ENCODE data around the gene MPP1.

The MPP1 gene

DNA sequence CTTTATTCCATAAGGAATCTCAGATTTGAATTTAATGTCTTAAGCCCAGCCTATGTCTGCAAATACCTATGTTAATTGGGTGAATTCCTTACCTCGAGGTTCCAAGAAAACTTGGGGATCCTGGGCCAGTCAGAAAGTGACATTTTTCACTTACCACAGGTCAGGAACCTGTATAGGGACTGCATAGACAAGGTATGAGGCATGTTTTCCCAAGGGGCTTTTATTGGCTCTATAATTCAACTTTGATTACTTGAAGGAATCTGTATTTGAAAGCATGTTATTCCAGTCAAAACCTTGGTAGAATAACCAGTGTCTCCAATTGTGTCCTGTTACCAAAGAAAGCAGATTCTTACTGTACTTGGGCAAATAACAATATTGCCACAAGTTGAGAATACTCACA, 8.5 kb upstream of the MPP1 start:
- DNase-seq (ENCODE audit: extremely low read depth in 1 of 2, low read depth in 1 of 2): no peak

DNA sequence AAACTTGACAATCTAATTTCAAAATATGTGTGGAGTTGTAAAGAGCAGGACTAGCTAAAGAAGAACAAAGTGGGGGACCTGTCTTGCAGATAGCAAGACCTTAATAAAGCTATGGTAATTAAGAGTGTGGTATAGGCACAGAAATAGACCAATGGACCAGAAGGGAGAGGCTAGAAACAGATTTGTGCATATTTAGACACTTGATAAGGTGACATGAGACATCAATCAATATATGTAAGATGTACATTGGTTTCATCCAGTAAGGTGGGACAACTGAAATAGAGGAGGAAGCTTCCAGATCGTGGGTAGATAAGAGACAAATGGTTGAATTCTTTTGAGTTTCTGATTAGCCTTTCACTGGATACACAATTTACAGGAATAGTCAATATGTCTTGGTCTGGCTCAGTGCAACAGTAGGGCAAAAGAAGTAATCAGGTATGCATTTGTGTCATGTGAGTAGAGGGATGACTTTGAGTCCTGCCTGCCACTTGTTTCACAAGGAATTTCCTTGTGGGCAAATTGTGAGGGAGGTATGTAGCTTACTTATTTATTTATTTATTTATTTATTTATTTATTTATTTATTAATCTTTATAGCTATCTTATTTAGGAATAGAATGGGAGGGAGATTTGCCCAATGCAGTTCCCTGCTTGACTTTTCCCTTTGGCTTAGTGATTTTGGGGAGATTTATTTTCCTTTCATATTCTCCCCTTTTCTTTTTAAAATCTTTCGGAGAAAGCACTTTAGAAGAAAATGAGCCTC, 7.2 kb upstream of the MPP1 start:
- no peak for DNase-seq (ENCODE audit: extremely low read depth in 1 of 2, low read depth in 1 of 2)

DNA sequence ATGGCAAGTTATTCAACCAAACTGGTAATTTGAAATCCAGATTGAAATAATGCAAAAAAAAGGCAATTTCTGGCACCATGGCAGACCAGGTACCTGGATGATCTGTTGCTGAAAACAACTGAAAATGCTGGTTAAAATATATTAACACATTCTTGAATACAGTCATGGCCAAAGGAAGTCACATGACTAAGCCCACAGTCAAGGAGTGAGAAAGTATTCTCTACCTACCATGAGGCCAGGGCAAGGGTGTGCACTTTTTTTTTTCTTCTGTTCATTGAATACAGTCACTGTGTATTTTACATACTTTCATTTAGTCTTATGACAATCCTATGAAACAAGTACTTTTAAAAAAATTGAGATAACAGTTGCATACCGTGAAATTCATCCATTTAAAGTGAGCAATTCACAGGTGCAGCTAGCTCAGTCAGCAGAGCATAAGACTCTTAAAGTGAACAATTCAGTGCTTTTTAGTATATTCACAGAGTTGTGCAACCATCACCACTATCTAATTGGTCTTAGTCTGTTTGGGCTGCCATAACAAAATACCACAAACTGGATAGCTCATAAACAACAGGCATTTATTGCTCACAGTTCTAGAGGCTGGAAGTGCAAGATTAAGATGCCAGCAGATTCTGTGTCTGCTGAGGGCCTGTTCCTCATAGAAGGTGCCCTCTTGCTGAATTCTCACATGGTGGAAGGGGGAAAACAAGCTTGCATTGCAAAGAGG, 4.8 kb upstream of the MPP1 start:
- DNase-seq (ENCODE audit: extremely low read depth in 1 of 2, low read depth in 1 of 2): no peak

DNA sequence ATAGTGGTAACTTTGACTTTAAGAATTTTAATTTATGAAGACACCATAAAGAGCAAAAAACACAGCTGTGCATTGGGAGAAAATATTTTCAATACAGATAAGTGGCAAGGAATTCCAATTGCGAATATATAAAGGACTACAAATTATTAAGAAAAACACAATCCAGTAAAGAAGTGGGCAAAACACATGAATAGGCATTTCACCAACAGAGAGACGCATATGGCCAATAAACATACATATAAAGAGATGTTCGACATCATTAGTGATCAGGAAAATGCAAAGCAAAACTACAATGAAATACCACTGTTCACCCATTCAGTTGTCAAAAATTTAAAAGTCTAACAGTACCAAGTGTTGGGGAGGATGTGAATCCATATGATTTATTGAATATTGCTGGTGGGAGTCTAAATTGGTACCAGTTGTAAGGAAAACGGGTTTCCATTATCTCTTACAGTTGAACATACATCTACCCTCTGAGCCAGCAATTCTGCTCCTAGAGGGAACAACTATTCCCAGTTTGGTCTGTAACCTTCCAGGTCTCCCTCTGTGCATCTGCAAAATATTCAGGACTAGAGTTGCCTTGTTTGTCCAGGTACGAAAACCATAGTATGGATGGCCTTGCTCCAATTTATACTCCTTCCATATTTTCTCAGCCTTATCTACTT, 1.7 kb upstream of the MPP1 start:
- DNase-seq (ENCODE audit: extremely low read depth in 1 of 2, low read depth in 1 of 2): no peak

DNA sequence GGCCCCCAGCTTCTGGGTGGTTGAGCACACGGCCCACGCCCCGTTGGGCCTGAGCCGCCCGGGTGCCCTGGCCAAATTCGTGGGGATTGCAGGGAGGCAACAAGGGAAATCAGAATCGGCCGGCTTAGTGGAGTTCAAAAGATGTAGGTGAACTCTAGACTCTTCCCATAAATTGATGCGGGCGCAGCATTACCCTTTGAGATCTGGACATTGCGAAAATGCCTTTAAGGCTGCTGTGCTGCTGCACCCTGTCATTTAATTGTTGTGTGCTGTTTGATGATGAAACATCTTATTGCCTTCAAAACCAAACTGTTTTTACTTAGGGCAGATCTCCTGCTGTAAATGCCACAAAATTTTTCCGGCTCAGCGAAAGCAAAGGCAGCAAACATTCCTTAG, 409 bp upstream of the MPP1 start:
- no peak for DNase-seq (ENCODE audit: extremely low read depth in 1 of 2, low read depth in 1 of 2)

DNA sequence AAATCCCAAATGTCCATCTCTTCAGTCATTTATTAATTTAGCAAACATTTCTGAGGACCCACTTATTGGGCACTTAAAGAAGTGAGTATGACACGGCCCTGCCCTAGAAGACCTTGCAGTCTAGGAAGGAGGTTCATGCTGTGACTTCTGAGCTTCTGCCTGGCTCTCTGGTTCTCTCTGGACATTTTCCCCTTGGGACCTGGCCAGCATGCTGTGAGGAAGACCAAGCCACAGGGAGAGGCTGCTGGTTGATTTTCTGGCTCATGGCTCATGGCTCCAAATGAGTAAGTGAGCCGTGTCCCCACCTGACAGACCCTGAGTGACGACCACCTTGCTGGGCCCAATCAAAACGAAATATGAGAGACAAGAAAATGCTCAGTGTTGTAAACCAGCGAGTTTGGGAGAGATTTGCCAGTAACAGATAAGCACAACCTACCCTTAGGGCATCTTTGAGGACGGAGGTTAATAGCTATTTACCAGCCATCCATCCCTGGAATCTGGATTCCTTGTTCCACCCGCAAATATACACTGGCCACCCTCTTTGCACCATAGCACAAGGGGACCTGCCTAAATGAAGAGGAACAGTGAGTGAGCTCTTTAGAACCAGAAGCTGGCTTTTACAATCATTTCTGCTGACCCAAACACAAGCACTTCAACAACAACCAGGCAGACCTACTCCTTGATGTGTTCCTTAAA, 876 bp downstream of the MPP1 start:
- DNase-seq (ENCODE audit: extremely low read depth in 1 of 2, low read depth in 1 of 2): no peak

DNA sequence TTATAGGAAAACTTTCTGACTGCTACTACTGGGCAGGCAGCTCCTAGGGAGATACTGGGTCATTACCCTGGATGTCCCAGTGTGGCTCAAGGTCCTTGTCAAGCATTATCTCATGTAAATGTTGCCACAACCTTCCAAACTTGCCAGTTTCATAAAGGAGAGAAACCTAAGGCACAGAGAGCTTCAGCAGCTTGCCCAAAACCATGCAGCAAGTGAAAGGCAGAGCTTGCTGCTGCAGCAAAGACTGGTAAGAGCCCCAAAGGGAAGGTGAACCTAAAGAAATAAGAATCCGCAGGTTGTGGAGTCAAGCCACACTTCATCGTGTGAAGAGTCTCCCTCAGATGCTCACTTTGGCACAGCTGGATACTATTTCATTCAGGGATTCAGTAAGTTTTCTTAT, 2.3 kb downstream of the MPP1 start:
- no peak for DNase-seq (ENCODE audit: extremely low read depth in 1 of 2, low read depth in 1 of 2)

DNA sequence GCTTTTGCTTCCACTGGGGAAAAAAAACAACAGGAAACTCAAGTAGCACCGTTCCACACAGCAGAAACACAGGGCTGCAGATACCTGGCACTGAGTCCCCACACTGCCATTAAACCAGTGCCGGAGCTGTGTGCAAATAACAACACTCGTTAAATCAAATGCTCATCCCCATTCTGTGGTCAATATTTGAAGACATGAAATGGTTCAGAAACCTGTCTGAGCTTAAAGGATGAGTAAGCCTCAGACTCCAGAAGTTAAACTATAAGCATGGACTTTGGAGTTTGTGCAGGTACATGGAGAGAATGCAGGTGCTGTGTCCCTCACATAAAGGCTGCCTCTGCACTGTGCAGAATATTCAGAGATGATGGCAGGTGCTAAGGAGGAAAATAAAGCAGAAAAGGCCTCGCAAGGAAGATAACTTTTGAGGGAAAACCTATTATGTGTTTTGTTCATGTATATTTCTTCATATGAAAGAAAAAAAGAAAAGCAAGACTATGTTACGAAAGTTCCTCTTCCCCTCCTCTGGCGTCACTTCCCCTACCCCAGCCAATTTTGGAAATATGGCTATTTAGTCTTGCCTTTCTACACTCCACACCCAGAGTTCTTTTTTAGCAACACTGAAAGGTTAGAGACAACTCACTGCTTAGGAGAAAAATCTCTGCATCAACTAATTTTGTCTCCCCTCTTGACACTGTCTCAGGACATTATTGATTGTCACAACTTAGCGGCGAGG, 4.6 kb downstream of the MPP1 start:
- DNase-seq (ENCODE audit: extremely low read depth in 1 of 2, low read depth in 1 of 2): no peak

DNA sequence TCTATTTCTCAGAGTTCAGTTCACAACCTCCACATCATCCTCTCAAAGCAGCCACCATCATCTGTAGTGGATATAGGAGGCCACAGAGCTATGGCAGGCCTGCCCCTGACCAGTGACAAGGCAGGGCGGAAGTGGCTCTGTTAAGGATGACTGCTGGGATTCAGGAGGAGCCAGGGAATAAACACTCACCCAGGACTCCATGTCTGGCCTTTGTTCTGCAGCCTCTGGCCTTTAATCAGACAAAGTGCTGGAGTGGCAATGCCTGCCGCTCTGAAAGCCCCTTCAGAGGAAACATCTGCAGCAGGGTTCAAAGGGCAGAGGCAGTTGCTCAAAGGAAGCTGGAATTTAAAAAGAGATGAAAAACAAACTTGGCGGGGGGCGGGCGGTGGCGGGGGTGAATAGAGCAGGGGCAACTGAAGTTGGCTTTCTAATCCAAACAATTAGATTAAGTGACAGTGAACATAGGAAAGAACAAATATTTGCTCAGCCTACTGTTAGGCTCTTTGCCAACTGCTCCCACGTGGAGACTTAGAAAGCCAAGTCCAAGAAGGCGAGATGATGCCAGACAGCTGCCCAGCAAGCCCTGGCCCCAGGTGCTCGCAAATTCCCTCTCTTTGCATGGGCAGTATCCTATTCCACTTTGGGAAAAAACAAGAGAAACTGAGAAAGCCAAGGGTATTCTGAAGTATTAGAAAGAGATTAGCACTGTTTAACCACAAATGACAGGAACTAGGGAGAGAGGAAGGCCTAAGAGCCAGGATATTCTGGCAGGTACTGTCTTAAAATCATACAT, 5.5 kb downstream of the MPP1 start:
- DNase-seq (ENCODE audit: extremely low read depth in 1 of 2, low read depth in 1 of 2): no peak

DNA sequence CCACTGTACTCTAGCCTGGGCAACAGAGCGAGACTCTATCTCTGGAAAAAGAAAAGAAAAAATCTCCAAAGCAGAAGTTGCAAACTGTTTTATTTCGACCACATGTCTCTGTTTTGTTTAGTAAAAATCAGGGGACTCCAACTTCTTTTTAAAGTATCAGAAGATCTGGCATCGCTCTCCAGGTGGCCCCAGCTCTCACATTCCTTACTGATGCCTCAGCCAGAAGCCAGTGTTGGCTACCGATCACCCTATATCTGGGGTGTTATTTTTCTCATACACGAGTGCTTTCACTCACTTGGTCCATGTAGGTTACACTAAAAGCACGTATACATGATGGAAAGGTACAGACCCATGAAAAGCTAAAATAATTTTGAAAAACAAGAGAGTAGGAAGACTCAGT, 8.3 kb downstream of the MPP1 start:
- no peak for DNase-seq (ENCODE audit: extremely low read depth in 1 of 2, low read depth in 1 of 2)

DNA sequence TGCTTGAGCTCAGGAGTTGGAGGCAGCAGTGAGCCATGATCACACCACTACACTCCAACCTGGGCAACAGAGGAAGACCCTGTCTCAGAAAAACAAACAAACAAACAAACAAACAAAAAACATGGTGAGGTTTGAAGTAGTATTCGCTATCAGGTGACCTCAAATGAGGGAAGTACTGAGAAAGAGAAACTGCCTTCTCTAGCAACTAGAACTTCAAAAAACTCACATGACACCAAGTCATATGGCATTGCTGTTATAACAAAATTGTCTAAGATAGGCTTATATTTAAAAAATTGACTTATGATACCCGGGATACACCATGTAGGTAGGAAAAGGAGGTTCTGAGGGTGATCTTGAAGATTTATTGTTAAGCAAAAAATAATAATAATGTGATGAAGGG, 10.3 kb downstream of the MPP1 start:
- DNase-seq (ENCODE audit: extremely low read depth in 1 of 2, low read depth in 1 of 2): no peak

DNA sequence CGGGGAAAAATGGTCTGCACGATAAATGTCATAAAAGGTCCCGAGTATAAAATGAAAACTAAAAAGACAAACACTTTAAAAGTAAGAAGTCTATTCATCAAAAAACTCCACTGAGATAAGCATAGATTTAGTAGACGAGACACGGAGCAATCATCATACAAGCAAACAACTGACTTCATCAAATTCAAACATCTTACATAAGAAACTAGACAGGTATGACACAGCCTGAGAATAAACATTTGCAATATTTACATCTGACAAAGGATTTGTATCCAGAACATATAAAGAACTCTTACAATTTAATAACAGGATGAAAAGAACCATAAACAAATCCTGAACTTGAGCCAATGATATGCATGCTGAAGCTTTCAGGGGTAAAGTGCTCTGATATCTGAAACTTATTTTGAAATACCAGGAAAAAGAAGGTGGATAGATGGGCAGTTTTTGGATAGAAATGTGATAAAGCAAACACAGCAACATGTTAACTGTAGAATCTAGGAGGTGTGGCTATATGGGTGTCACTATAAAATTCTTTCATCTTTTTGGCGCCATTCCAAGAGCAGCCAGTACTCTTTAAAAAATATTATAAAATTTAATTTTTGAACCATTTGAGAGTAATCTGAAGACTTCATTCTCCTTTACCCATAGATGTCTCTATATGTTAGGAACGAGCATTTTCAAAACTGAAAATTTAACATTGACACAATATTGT, 12.0 kb downstream of the MPP1 start:
- DNase-seq (ENCODE audit: extremely low read depth in 1 of 2, low read depth in 1 of 2): no peak

DNA sequence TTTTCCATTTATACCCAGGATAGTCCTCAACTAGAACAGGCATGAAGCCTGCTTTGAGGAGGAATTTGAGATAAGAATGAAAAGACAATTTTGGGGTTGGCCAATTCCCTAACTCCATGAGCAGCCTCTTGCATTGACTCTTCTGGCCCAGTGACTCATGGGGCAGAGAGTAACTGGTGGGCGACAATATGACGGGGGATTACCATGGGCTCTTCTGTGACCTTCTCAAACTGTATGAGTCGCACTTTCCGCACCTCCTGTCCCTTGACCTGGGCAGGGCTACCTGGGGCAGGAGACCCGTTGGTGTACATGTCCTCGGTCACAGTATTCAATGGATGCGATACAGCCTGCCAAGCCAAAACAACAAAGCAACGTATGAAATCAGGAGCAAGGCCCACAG, 13.3 kb downstream of the MPP1 start:
- DNase-seq (ENCODE audit: extremely low read depth in 1 of 2, low read depth in 1 of 2): peak in 1 of 2 donors; percentile 17

DNA sequence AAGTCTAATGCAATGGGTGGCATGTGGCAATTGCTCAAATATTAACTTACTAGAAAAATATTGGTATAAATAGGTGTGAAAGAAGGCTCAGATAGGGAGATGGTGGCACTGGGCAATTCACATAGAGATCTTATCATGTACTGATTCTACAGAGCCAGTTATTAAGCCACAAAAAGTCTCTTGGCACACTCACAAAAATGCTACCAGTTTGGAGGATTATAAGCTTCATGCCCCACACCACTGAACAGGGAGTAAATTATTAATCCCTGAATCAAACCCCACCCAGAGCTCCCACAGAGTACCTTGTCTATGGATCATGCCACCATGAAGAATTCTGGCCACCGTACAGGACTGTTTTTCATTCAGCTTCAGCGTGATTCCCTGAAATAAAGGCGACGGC, 13.8 kb downstream of the MPP1 start:
- no peak for DNase-seq (ENCODE audit: extremely low read depth in 1 of 2, low read depth in 1 of 2)

DNA sequence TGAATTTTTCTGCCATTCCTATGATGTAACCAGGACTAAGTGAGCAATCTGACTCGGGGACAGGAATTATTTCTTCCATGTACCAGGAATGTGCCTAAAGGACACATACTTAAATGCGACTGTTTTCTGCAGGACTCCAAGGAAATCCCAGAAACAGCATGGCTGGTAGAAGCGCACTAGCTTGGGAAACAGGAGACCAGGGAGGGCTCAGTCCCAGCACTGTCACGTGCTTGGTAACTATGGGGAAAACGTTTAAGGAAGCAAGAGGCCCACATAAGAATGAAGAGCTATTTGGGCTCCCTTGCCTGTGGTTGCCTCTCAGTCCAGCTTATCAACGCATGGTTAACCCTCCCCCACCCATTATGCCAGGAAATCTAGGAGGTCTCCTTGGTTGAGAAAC, 19.6 kb downstream of the MPP1 start:
- no peak for DNase-seq (ENCODE audit: extremely low read depth in 1 of 2, low read depth in 1 of 2)

DNA sequence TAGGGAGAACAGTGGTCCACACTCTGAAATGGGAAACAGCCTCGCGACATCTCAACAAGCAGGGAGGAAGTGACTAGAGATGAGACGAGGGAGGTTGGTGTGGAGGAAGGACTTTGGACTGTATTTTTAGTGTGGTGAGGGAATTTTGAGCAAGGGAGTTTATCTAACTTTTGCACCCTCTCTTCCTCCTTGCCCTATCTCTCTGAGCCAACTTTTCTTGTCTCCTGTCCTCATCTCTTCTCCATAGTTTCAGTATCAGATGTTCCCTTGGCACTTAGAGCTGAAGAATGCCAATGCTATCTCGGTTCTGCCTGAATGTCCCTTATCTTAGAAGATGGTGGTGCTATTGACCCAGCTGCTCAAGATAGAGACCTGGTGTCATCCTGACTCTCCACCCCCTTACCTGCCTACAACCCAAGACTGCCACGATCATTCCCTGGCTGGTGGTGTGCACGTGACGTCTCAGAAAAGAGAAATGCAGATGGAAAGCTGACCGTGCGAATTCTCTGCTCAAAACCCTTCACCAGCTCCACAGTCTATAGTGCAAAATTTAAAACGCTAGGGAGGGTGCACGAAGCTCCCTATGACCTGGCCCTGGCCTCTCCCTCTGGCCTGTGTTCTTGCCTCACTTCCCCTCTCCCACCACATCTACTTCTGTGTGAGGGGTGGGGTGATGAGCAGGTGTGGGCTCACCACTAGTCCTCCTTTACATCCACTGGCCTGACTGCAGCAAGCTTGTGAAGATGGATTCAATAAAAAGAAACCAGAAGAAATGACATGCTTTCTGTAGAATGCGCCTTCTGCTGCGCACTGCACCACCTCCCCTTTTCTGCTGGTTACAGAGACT, 20.9 kb downstream of the MPP1 start:
- no peak for DNase-seq (ENCODE audit: extremely low read depth in 1 of 2, low read depth in 1 of 2)

DNA sequence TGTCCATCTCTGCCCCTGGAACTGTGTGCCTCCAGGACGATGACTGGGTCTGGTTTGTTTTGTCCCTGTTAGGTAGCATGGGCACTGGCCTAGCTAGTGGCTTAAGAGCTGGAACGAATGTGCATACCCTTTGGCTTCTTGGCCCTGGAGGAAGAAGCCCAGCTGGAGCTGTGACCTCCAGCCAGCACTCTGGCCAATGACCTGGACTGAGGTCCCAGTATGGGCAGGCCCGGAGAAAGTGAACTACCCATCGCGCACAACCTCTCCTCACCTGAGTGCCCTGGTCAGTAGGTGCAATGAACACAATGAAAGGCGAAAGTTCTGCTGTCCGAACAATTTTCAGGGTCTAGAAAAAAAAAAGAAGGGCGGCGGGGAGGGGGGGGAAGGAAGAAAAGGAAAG, 24.3 kb downstream of the MPP1 start:
- DNase-seq (ENCODE audit: extremely low read depth in 1 of 2, low read depth in 1 of 2): no peak

DNA sequence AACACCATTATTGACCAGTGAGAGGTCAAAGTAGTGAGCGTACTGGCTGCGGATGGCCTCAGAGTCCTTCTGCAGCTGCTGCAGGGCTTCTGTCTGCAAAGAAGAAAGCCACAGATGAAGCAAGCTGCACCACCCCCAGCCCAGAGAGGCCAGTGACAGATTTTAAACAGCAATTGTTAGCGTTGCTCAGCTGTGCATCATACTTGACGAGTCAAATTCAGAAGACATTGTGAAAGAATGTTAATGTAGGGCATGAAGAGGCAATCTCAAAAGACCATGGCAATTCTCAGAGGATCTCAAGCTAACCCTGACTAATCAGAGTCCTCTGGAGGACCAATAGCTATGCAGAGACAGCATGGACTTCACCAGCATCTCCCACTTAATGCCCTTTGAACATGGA, 26.0 kb downstream of the MPP1 start:
- DNase-seq (ENCODE audit: extremely low read depth in 1 of 2, low read depth in 1 of 2): no peak

DNA sequence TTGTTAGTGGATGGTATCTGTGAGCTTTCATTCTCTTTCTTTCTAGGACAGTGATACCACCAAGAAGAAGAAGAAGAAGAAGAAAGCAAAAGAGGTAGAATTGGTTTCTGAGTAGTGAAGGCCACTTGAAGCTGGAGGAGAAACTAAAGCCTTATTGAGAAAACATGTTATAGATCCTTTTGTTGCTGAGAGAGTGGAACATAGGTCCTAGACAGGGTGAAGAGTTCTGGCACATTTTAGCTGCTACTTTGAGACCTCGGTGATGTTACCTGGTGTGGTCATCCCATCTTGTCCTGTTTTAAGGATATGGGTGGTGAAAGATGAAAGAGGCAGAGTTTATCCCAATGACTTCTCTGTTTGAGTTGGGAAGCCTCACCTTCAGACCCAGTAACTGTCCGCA, 28.5 kb downstream of the MPP1 start:
- DNase-seq (ENCODE audit: extremely low read depth in 1 of 2, low read depth in 1 of 2): no peak

Measured in stimulated activated CD8-positive, alpha-beta memory T cell treated with anti-CD3 and anti-CD28 coated beads, Interleukin-7, amount 100 ng/mL, for 48 hours (primary cell).